ENCODE results near the gene SLC47A1.
"Not testable (repeated sequence)": the region's sequence is repeated elsewhere in the genome, so short reads cannot be mapped to it uniquely, and the experiment has no call there.

The SLC47A1 gene

GRCh38 chr17:19567216-19568015, 33.8 kb downstream of the SLC47A1 start:
- Histone ChIP-seq H3K4me1 (ENCODE audit: insufficient read depth, low read length) (peaks cover 29% of the 10 kb centered on the region), H3K9me3 (ENCODE audit: low read length) (no peaks in the 10 kb centered on the region), H3K36me3 (ENCODE audit: insufficient read depth, low read length) (no peaks in the 10 kb centered on the region), H3K27me3 (ENCODE audit: control insufficient read depth in 1 of 2, insufficient read depth in 2 of 2, low read length in 2 of 2) (no peaks in the 10 kb centered on the region), H3K9ac (ENCODE audit: low read length) (no peak overlapping the region), H3K4me3 (ENCODE audit: low read depth in 1 of 2, low read length in 2 of 2) (no peak overlapping the region), H3K27ac (ENCODE audit: low read depth, low read length) (no peak overlapping the region)

- no peak overlapping the region for H3K4me3 ChIP-seq (ENCODE audit: low read depth in 1 of 2, low read length in 2 of 2)
- H3K9me3 ChIP-seq (ENCODE audit: low read length): no peaks in the 10 kb centered on the region
- H3K36me3 ChIP-seq (ENCODE audit: insufficient read depth, low read length): no peaks in the 10 kb centered on the region
- no peaks in the 10 kb centered on the region for H3K27me3 ChIP-seq (ENCODE audit: control insufficient read depth in 1 of 2, insufficient read depth in 2 of 2, low read length in 2 of 2)
- H3K27ac ChIP-seq (ENCODE audit: low read depth, low read length): no peak overlapping the region
- peaks cover 35% of the 10 kb centered on the region for H3K4me1 ChIP-seq (ENCODE audit: insufficient read depth, low read length)
- H3K9ac ChIP-seq (ENCODE audit: low read length): no peak overlapping the region
Measured at GRCh38 chr17:19568016-19568350, 34.3 kb downstream of the SLC47A1 start.

- peak overlapping the region; percentile 54 for H3K27ac ChIP-seq (ENCODE audit: low read depth, low read length)
- H3K27me3 ChIP-seq (ENCODE audit: control insufficient read depth in 1 of 2, insufficient read depth in 2 of 2, low read length in 2 of 2): no peaks in the 10 kb centered on the region
- no peak overlapping the region for H3K4me3 ChIP-seq (ENCODE audit: low read depth in 1 of 2, low read length in 2 of 2)
- no peaks in the 10 kb centered on the region for H3K36me3 ChIP-seq (ENCODE audit: insufficient read depth, low read length)
- H3K9me3 ChIP-seq (ENCODE audit: low read length): no peaks in the 10 kb centered on the region
- H3K9ac ChIP-seq (ENCODE audit: low read length): no peak overlapping the region
- peaks cover 37% of the 10 kb centered on the region for H3K4me1 ChIP-seq (ENCODE audit: insufficient read depth, low read length)
Measured at GRCh38 chr17:19569785-19570543, 36.3 kb downstream of the SLC47A1 start.

- H3K9ac ChIP-seq (ENCODE audit: low read length): no peak overlapping the region
- H3K36me3 ChIP-seq (ENCODE audit: insufficient read depth, low read length): no peaks in the 10 kb centered on the region
- H3K9me3 ChIP-seq (ENCODE audit: low read length): no peaks in the 10 kb centered on the region
- no peaks in the 10 kb centered on the region for H3K27me3 ChIP-seq (ENCODE audit: control insufficient read depth in 1 of 2, insufficient read depth in 2 of 2, low read length in 2 of 2)
- H3K4me3 ChIP-seq (ENCODE audit: low read depth in 1 of 2, low read length in 2 of 2): no peak overlapping the region
- peak overlapping the region; percentile 54 for H3K27ac ChIP-seq (ENCODE audit: low read depth, low read length)
- H3K4me1 ChIP-seq (ENCODE audit: insufficient read depth, low read length): peaks cover 37% of the 10 kb centered on the region
Measured at GRCh38 chr17:19570544-19571062, 36.9 kb downstream of the SLC47A1 start.

GRCh38 chr17:19573075-19573474, 39.4 kb downstream of the SLC47A1 start:
- H3K27ac ChIP-seq (ENCODE audit: low read depth, low read length): no peak overlapping the region
- H3K4me1 ChIP-seq (ENCODE audit: insufficient read depth, low read length): peaks cover 37% of the 10 kb centered on the region
- no peaks in the 10 kb centered on the region for H3K9me3 ChIP-seq (ENCODE audit: low read length)
- H3K27me3 ChIP-seq (ENCODE audit: control insufficient read depth in 1 of 2, insufficient read depth in 2 of 2, low read length in 2 of 2): no peaks in the 10 kb centered on the region
- no peak overlapping the region for H3K4me3 ChIP-seq (ENCODE audit: low read depth in 1 of 2, low read length in 2 of 2)
- H3K9ac ChIP-seq (ENCODE audit: low read length): no peak overlapping the region
- H3K36me3 ChIP-seq (ENCODE audit: insufficient read depth, low read length): no peaks in the 10 kb centered on the region

- H3K27me3 ChIP-seq (ENCODE audit: control insufficient read depth in 1 of 2, insufficient read depth in 2 of 2, low read length in 2 of 2): peaks cover 0 to 4% of the 10 kb centered on the region in 2 donors
- H3K4me1 ChIP-seq (ENCODE audit: insufficient read depth, low read length): peaks cover 41% of the 10 kb centered on the region
- no peak overlapping the region for H3K27ac ChIP-seq (ENCODE audit: low read depth, low read length)
- H3K9me3 ChIP-seq (ENCODE audit: low read length): no peaks in the 10 kb centered on the region
- H3K36me3 ChIP-seq (ENCODE audit: insufficient read depth, low read length): no peaks in the 10 kb centered on the region
- no peak overlapping the region for H3K9ac ChIP-seq (ENCODE audit: low read length)
- H3K4me3 ChIP-seq (ENCODE audit: low read depth in 1 of 2, low read length in 2 of 2): no peak overlapping the region
Measured at GRCh38 chr17:19574956-19575355, 41.3 kb downstream of the SLC47A1 start.

- no peak overlapping the region for H3K27ac ChIP-seq (ENCODE audit: low read depth, low read length)
Measured at GRCh38 chr17:19578545-19578944, 44.9 kb downstream of the SLC47A1 start.

GRCh38 chr17:19579192-19579761, 45.6 kb downstream of the SLC47A1 start:
- Histone ChIP-seq H3K4me3 (ENCODE audit: low read depth in 1 of 2, low read length in 2 of 2) (no peak overlapping the region), H3K27ac (ENCODE audit: low read depth, low read length) (no peak overlapping the region), H3K27me3 (ENCODE audit: control insufficient read depth in 1 of 2, insufficient read depth in 2 of 2, low read length in 2 of 2) (peaks cover 0 to 4% of the 10 kb centered on the region in 2 donors), H3K9me3 (ENCODE audit: low read length) (no peaks in the 10 kb centered on the region), H3K9ac (ENCODE audit: low read length) (no peak overlapping the region), H3K4me1 (ENCODE audit: insufficient read depth, low read length) (peaks cover 10% of the 10 kb centered on the region), H3K36me3 (ENCODE audit: insufficient read depth, low read length) (no peaks in the 10 kb centered on the region)

More at GRCh38 chr17:19578545-19578944, 44.9 kb downstream of the SLC47A1 start:
- no peaks in the 10 kb centered on the region for H3K9me3 ChIP-seq (ENCODE audit: low read length)
- no peaks in the 10 kb centered on the region for H3K36me3 ChIP-seq (ENCODE audit: insufficient read depth, low read length)
- peaks cover 0 to 4% of the 10 kb centered on the region in 2 donors for H3K27me3 ChIP-seq (ENCODE audit: control insufficient read depth in 1 of 2, insufficient read depth in 2 of 2, low read length in 2 of 2)
- H3K4me1 ChIP-seq (ENCODE audit: insufficient read depth, low read length): peaks cover 10% of the 10 kb centered on the region
- H3K9ac ChIP-seq (ENCODE audit: low read length): no peak overlapping the region
- H3K4me3 ChIP-seq (ENCODE audit: low read depth in 1 of 2, low read length in 2 of 2): no peak overlapping the region

GRCh38 chr17:19579867-19580565, 46.4 kb downstream of the SLC47A1 start:
- Histone ChIP-seq H3K36me3 (ENCODE audit: insufficient read depth, low read length) (no peaks in the 10 kb centered on the region), H3K4me3 (ENCODE audit: low read depth in 1 of 2, low read length in 2 of 2) (peak overlapping the region; percentile 42 to 70), H3K4me1 (ENCODE audit: insufficient read depth, low read length) (peaks cover 10% of the 10 kb centered on the region), H3K27me3 (ENCODE audit: control insufficient read depth in 1 of 2, insufficient read depth in 2 of 2, low read length in 2 of 2) (peaks cover 0 to 4% of the 10 kb centered on the region in 2 donors), H3K27ac (ENCODE audit: low read depth, low read length) (no peak overlapping the region), H3K9ac (ENCODE audit: low read length) (peak overlapping the region; percentile 57), H3K9me3 (ENCODE audit: low read length) (no peaks in the 10 kb centered on the region)

- H3K27ac ChIP-seq (ENCODE audit: low read depth, low read length); H3K27me3 ChIP-seq (ENCODE audit: control insufficient read depth in 1 of 2, insufficient read depth in 2 of 2, low read length in 2 of 2); H3K36me3 ChIP-seq (ENCODE audit: insufficient read depth, low read length); H3K4me1 ChIP-seq (ENCODE audit: insufficient read depth, low read length); H3K9me3 ChIP-seq (ENCODE audit: low read length): not testable (repeated sequence)
- peak overlapping the region; percentile 57 for H3K9ac ChIP-seq (ENCODE audit: low read length)
- peak overlapping the region in 1 of 2 donors; percentile 70 for H3K4me3 ChIP-seq (ENCODE audit: low read depth in 1 of 2, low read length in 2 of 2)
Measured at GRCh38 chr17:19580566-19580920, 46.9 kb downstream of the SLC47A1 start.

- not testable (repeated sequence) for H3K27ac ChIP-seq (ENCODE audit: low read depth, low read length); H3K4me1 ChIP-seq (ENCODE audit: insufficient read depth, low read length); H3K36me3 ChIP-seq (ENCODE audit: insufficient read depth, low read length); H3K4me3 ChIP-seq (ENCODE audit: low read depth in 1 of 2, low read length in 2 of 2); H3K27me3 ChIP-seq (ENCODE audit: control insufficient read depth in 1 of 2, insufficient read depth in 2 of 2, low read length in 2 of 2); H3K9me3 ChIP-seq (ENCODE audit: low read length); H3K9ac ChIP-seq (ENCODE audit: low read length)
Measured at GRCh38 chr17:19582152-19582551, 48.5 kb downstream of the SLC47A1 start.
